ENCODE measurements around the gene SH3BP4. TPM values are rescaled to one million over a fixed set of nuclear protein-coding genes. Genes with fewer than 3 reads are reported as not detected.

SH3BP4 gene
- total and polyA plus RNA-seq, 10 of the 15 experiments (the other 5 are each of a cell fraction or from before 2014, with no cell fraction given): 0.03 to 0.36 TPM; not detected in 8

GRCh38 chr2:234996069-234996940 is 44.5 kb downstream of the SH3BP4 start:
- intact Hi-C loops (cut with micrococcal nuclease; ENCODE audit: unreplicated experiment) (no loop called here), in situ Hi-C loops (cut with MboI) (no loop called here)
- ChIA-PET POLR2A (no interaction called here), SMC1A (ENCODE audit: uncharacterized antibody, unreplicated experiment) (no interaction called here), CTCF (no interaction called here), RAD21 (ENCODE audit: unreplicated experiment) (no interaction called here)
- H3K27ac ChIP-seq (ENCODE audit: control insufficient read depth, insufficient read depth): no peak overlapping the region
- H3K9ac ChIP-seq (ENCODE audit: control insufficient read depth, insufficient read depth, low read length): no peak overlapping the region
- no peak for DNase-seq (ENCODE audit: low read depth, low spot score)
- BruUV-seq (replicated peaks): no TSS peak
- no peaks in the 10 kb centered on the region for H3K36me3 ChIP-seq (ENCODE audit: control insufficient read depth in 2 of 2, insufficient read depth in 2 of 2, low read length in 1 of 2)
- no peak overlapping the region for H3K4me2 ChIP-seq (ENCODE audit: control insufficient read depth, insufficient read depth)
- H3K4me1 ChIP-seq (ENCODE audit: control insufficient read depth, insufficient read depth, low read length): no peaks in the 10 kb centered on the region
- WGBS (ENCODE audit: insufficient coverage, insufficient replicate concordance, low lambda C conversion rate, missing lambda C conversion rate): 17% methylated on average over 18 of the region's 18 CpGs
- H3K79me2 ChIP-seq (ENCODE audit: control insufficient read depth, insufficient read depth, low read length): no peaks in the 10 kb centered on the region
- no peak for ATAC-seq
- no peak overlapping the region for H3K4me3 ChIP-seq
- no peaks in the 10 kb centered on the region for H3K27me3 ChIP-seq (replicated peaks in 1 of 2; ENCODE audit: control insufficient read depth in 2 of 2, insufficient read depth in 2 of 2, low read length in 1 of 2)
- H3K9me3 ChIP-seq (replicated peaks; ENCODE audit: control insufficient read depth, insufficient read depth, low read length): no peaks in the 10 kb centered on the region; the same call in 2 of the 3 replicates
- H4K20me1 ChIP-seq (ENCODE audit: control insufficient read depth, insufficient read depth): no peaks in the 10 kb centered on the region
- no peak overlapping the region for H2AFZ ChIP-seq (ENCODE audit: control insufficient read depth, low read depth, low read length)
- no peak for FAIRE-seq
- TF ChIP-seq SP1 (IDR thresholded peaks at IDR 0.05; ENCODE audit: low read depth, low read length) (no peak), SPI1 (IDR thresholded peaks at IDR 0.05; ENCODE audit: borderline replicate concordance, insufficient read depth, low read depth, low read length) (no peak), SMAD5 (IDR thresholded peaks at IDR 0.05; ENCODE audit: low read depth) (no peak), SMARCA5 (IDR thresholded peaks at IDR 0.05) (no peak), BCLAF1 (IDR thresholded peaks at IDR 0.05) (no peak), HCFC1 (IDR thresholded peaks at IDR 0.05; ENCODE audit: low read length) (no peak), IKZF1 (conservative IDR thresholded peaks at IDR 0.05) (no peak), MTA2 (IDR thresholded peaks at IDR 0.05; ENCODE audit: low read depth) (no peak), SKIL (IDR thresholded peaks at IDR 0.05; ENCODE audit: low read depth, poor library complexity, severe bottlenecking) (no peak), KDM1A (IDR thresholded peaks at IDR 0.05; ENCODE audit: borderline replicate concordance) (no peak), POU2F2 (IDR thresholded peaks at IDR 0.05; ENCODE audit: borderline replicate concordance, low read depth, low read length) (no peak), POLR2AphosphoS5 (IDR thresholded peaks at IDR 0.05; ENCODE audit: low read length) (no peak), RAD51 (IDR thresholded peaks at IDR 0.05) (no peak), WRNIP1 (IDR thresholded peaks at IDR 0.05; ENCODE audit: borderline replicate concordance, low read depth, low read length) (no peak), MYB (IDR thresholded peaks at IDR 0.05; ENCODE audit: borderline replicate concordance, low read depth, low read length) (no peak), STAT3 (IDR thresholded peaks at IDR 0.05; ENCODE audit: low read depth, low read length) (no peak)
- TF ChIP-seq, protein P1, sequence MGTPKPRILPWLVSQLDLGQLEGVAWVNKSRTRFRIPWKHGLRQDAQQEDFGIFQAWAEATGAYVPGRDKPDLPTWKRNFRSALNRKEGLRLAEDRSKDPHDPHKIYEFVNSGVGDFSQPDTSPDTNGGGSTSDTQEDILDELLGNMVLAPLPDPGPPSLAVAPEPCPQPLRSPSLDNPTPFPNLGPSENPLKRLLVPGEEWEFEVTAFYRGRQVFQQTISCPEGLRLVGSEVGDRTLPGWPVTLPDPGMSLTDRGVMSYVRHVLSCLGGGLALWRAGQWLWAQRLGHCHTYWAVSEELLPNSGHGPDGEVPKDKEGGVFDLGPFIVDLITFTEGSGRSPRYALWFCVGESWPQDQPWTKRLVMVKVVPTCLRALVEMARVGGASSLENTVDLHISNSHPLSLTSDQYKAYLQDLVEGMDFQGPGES (IDR thresholded peaks at IDR 0.05): no peak
- TF ChIP-seq, protein P2, sequence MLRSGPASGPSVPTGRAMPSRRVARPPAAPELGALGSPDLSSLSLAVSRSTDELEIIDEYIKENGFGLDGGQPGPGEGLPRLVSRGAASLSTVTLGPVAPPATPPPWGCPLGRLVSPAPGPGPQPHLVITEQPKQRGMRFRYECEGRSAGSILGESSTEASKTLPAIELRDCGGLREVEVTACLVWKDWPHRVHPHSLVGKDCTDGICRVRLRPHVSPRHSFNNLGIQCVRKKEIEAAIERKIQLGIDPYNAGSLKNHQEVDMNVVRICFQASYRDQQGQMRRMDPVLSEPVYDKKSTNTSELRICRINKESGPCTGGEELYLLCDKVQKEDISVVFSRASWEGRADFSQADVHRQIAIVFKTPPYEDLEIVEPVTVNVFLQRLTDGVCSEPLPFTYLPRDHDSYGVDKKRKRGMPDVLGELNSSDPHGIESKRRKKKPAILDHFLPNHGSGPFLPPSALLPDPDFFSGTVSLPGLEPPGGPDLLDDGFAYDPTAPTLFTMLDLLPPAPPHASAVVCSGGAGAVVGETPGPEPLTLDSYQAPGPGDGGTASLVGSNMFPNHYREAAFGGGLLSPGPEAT (IDR thresholded peaks at IDR 0.05; ENCODE audit: low read depth): no peak

All from GM12878 (cell line).